GM18909 (cell line): ENCODE data around the gene PLPP2.

ENCODE experiments used
- ATAC-seq: cut with Tn5 transposase; IDR thresholded peaks from one replicate; pipeline ENCODE4 v1.9.1; 2021; ENCODE audit warnings: mild to moderate bottlenecking; ENCODE audit not compliant: unreplicated experiment, poor library complexity

PLPP2 gene

DNA sequence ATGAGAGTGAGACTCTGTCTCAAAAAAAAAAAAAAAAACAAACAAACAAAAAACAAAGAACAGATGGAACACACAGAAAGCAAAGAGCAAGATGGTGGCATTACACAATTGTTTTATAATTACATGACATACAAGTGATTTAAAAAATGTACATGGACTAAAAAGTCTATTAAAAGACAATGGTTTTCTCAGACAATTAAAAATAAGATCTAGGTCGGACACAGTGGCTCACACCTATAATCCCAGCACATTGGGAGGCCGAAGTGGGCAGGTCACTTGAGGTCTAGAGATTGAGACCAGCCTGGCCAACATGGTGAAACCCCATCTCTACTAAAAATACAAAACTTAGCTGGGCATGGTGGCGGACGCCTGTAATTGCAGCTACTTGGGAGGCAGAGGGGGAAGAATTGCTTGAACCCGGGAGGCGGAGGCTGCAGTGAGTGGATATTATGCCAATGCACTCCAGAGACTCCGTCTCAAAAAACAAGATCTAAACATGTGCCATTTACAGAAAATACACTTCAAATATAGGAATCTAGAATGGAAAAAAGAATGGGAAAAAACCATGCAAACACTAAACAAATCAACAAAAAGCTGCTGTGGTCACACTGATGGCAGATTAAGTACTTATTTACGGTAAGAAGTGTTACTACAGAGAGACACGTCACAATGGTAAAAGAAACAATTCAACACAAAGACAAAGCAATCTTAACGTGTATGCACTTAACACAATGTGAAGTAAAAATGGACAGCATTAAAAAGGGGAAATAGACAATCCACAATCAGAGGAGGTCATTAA lies 26.7 kb upstream of the PLPP2 start:
- ATAC-seq, result no peak

DNA sequence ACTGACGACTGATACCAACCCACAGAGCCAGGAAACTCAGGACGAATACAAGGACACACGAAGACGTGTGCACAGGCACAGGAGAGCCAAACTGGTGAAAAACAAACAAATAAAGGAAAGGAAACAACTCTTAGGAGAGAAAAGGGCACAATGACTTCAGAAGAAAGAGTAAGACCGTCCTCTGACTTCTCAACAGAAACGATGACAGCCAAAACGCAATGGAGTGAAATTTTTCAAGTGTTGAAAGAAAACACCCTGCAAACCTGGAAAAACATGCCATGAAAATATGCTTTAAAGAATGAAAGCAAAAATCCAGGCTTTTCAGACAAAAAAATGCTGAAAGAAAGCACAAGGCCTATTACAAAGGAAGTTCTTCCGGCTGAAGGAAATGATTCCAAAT lies 24.6 kb upstream of the PLPP2 start:
- no peak for ATAC-seq

DNA sequence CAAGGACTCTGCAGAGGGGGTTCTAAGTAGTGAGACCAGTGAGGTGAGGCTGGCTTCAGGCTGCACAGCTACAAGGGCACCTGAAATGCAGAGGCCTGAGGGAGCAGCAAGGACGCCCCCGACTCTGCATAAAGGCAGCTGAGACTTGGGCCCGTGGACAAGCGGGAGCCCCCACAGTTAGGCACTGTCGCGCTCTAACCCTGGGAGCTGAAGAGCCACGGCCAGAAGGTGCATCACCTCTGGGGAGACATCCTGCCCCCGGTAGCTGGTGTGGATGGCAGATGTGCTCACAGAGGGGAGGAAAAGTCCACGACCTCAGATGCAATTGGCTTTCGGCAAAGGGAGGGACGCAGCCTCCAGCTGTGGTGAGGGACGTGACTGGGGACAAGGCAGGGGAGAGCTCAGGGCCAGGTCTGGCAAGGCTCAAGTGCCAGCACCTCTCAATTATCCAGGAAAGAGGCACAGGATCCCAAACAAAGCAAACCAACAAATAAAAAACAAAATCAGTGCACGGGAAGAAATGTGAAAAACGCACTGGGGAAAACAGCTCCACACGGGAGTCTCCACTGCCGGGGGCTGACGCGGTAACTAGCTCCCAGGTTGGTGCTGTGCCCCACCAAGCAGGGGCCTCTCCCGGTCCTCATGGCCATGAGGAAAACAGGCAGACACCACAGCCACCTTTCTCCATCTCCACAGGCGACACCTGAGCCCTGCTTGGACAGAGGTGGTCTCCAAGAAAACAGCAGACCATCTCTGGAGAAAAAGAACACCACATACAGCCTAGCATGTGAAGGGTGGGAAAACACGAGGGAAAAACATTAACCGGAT lies 23.0 kb upstream of the PLPP2 start:
- ATAC-seq, result no peak

DNA sequence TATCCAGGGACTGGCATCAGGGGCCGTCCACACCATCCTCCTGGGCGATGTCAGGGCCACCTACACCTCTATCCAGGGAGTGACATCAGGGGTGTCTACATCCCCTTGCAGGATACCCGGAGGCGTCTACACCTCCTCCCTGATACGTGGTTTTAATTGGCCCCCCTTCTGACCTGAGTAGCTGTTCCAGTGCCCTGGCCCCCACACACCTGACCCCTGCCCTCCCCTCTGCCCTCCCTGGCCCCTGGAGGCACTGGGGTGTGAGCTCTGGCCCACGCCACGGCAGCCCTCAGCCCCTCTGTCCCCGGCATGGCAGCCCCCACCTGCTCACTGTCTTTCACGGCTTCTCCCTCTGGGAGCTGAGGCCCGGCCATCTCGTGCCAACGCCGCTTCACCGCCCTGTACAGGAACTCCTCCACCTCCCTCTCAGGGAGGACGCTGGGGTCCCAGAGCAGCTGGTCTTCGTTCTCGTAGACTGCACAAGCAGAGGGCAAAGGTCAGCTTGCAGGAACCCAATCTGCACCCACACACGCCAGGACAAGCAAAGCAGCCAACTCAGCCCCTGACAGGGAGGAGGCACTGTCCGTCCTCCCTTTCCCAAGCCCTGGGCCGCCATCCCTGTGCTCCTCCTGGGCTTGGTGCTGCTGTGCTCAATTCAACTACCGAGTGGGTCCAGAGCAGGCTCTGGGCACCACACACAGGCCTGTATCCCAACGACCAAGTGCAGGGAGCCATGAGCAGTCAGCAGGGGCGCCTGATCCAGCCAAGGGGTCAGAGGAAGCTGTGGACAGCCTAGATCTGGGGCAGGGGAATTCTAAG lies 22.2 kb upstream of the PLPP2 start:
- ATAC-seq, result no peak

DNA sequence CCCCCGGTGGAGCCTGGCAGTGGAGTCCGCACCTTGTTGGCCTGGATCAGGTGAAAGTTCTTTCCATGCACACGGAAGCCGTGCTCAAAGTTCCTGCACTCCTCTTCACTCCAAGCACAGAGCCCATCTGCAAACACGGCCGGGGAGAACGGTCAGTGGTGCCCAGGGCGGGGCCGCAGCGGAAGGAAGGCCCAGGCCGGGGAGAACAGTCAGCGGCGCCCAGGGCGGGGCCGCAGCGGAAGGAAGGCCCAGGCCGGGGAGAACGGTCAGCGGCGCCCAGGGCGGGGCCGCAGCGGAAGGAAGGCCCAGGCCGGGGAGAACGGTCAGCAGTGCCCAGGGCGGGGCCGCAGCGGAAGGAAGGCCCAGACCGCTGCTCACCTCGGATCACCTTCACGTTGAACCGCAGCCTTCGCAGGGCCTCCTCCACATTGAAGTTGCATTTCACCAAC lies 20.6 kb upstream of the PLPP2 start:
- ATAC-seq, result no peak

DNA sequence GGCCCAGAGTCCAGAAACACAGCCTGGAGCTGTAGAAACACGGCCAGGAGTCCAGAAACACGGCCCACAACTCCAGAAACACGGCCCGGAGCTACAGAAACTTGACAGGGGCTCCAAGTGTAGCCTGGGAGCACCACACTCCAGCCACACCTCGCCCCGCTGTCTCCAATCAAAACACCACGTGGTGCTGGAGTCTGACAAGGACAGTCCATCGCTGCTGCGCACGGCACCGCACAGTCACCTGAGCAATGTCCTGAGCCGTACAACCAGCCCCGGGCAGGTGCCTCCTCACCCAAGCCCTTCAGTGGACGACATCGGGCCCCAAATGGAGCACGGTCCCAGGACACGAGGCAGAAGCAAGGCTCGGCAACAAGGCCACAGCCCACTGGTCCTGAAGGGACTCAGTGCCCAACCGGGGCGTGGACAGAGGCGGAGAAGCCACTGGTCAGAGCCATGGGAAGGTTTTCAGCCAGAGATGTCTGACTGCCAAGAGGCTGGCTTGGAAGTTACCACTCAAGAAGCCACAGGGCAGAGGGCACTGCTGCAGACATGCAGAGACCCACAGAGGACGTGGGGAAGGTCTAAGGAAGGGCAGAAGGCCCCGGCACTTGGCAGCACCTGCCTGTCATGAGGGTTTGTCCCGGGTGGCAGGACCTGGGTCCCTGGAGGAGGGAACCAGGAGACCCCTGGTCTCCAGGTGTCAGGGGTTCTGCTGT lies 19.7 kb upstream of the PLPP2 start:
- ATAC-seq, result no peak

DNA sequence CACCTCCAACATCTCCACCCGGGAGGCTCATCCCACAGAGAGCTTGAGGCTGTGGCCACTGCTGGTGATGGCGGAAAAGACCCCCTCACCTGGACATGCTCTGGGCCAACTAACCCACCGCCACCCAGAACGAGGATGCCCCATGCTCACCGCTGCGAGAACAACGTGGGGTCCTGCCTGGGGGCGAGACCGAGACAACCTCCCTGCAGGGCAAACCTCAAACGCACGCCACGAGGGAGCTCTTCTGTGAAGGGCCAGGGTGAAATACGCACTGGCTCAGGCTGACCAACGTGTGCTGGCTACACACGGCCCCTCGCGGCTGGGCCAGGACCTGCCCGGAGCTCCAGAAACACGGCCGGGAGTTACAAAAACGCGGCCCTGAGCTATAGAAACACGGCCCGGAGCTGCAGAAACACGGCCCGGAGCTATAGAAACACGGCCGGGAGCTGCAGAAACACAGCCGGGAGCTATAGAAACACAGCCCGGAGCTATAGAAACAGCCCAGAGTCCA lies 19.0 kb upstream of the PLPP2 start:
- ATAC-seq, result no peak

DNA sequence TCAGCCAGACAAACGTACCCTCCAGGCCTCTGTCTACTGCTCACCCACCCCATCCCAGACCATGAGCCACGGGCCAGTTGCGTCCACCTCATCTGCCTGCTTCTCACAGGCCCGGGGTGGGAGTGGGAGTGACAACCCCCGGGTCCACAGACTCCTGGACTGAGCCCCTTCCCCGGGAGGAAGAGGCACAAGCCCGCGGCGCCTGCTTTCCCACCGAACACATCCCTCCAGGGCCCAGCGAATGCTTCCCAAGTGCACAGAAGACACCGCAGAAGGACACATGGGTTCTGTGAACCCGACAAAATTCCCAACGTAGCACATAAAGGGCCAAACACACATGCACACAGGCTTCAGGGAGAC lies 18.0 kb upstream of the PLPP2 start:
- ATAC-seq, result no peak

DNA sequence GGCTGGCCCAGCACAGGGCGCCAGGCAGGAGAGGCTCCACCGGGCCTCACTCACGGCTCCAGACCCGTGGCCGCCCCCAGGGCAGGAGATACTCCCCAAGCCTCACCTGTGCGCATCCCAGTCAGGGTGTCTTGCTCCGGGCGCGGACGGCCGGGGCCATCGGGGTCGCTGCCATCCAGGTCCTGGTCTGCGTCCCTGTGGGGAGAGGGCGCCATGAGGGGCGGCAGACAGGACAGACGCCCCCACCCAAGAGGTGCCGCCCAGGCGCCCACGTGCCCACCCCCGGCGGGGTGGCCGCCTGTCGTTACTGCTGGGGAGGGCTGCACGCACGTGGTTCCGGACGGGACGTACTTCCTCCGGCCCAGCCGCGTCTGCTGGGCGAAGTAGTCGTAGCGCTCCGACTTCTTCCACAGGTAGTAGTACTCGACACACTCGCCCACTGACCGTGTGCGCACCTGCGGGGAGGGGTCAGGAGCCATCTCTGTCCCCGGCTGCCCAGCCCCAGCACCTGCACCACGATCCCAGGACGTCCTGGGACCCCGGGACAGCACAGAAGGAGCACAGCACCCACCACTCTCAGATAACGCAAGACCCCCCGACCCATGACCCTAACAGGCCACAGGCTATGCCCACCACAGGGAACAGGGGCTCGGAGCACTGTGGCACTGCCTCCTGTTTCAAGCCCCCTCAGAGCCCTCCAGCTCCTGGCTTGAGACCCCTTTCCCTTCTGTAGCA lies 17.4 kb upstream of the PLPP2 start:
- no peak for ATAC-seq

DNA sequence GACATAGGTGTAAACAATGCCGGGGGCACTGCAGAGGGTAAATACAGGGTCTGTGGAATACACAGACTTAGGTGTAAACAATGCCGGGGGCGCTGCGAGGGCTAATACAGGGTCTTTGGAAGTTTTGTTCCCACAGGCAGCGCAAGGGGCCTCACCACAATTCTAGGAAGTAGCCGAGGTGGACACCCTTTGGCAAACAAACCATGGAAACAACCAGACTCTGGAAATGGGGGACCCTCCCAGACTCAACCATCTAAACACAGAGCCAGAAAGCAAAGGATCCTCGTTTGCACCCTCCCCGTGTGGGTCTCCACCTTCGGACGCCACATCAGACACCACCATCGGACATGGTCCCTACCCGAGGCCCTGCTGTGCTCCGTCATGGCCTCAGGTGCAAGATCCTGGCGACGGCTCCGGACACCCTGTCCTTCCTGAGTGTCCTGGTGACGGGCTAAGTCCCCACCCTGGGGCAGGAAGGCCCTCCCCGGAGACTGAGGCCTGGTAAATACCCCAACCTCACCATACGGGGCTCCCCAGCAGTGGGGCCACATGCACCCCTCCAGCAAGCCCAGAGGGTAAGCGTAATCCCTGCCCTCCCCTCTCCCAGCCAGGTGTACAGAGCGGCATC lies 16.7 kb upstream of the PLPP2 start:
- no peak for ATAC-seq

DNA sequence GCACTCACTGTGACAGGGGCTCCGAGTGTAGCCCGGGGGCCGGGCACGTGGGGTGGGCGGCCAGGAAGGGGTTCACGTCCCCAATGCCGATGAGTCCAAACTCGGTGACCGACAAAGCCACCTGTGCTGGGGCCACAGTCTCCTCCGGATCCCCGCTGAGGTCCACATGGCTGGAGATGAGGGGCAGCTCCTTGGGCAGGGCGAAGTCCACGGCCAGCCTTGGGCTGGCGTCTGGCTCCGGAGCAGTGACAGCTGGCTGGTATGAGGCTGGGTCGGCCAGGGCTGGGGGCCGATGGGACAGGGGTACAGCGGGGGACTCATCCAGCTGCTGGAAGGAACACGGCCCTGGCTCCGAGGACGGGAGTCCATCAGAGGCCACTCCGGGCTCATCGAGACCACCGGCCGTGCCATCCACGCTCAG lies 15.9 kb upstream of the PLPP2 start:
- ATAC-seq, result no peak

DNA sequence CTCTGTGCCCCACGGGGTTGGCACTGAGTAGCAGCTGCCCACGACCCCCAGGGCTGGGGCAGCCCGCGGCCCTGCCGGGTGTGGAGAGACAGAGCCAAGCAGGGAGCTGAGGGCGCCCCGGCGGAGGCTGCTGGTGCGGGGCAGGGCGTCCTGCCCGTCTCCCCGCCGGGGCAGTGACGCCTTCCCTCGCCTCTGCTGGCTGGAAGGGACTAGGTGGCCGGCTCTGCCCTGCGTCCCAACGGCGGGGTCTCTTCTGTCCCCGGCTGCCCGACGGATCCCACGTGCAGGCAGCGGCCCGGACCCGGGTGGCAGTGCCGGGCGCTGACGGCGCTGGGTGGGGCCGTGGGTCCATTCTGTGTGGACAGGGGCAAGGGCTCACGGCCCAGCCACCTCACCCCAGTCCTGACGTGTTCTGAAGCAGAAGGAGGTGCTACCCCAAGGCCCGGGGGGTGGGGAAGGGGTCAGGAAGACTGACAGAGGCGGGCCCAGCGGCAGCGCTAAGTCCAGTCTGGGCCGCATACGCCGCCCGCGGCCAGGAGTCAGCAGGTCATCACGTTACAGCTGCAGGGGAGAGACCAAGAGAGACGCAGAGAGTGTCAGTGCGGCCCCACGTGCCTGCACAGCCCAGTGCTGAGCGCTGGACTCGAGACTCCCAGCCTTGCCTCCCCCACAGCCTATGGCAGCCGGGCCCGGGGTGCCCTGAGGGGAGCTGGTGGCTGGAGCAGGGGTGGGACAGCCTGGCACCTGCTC lies 15.1 kb upstream of the PLPP2 start:
- ATAC-seq, result no peak

DNA sequence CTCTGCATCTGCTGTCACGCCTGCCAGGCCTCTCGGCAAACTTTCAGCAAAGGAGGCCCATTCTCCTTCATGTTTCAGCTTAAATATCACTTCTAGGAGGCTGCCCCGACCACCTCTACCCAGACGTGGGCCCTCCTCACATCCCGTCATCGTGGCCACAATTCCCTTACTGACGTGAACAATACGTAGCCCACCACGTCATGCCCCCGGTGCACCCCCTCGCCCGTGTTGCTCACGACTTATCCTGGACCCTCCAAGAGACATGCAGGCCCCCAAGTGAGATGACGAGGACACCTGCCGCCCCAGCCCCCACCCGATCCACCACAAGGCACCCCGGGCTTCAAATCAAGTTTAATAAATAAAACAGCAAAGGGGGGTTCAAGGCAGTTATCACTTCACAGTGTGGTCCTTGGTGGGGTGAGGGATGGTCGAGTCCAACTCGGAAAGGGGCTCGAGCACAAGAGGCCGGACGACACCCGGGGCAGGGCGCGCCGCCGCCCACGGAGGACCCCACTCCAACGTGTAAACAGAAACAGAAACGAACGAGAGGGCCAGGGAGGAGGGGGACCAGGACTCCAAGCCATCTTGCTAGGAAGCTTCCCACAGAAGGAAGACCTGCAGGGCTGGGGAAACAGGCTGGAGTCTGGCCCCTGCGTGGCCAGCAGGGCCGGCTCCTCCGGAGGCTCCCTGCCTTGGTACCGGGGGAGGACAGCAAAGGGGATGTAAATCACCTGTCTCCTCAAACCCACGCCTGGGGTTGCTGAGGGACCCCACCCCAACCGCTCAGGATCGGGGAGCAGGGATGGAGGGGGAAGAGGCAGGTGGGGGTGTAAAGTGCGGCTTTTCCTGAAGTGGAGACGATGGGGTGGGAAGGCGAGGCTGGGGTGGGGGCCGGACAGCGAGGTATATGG lies 14.3 kb upstream of the PLPP2 start:
- no peak for ATAC-seq

DNA sequence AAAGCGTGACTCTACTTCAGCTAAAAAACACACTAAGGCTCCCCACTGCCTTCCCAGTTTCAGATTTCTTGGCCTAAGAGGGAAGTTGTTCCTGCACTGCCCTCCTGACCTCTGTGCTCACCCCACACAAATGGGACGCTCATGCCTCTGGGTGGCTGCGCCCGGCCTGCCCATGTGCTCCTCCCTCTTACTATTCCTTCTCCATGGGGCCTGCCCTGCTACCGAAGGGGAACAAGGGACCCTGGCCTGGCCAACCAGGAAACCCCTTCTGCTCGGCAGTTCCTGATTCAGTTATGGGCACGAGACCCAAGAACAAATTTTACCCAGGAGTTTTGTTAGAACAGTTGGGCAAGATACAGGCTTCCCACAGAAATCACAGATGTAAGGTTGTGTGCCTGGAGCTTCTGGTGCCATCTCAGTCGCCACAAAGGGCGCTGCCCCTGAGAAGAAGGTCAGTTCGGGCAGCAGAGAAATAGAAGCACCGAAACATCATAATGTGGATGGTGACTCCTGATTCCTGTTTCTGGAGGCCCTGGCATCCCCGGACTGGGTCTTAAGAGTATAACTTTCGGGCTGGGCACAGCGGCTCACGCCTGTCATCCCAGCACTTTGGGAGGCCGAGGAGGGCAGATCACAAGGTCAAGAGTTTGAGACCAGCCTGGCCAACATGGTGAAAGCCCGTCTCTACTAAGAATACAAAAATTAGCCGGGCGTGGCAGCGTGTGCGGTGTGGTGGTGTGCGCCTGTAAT lies 5.4 kb upstream of the PLPP2 start:
- ATAC-seq, result no peak

DNA sequence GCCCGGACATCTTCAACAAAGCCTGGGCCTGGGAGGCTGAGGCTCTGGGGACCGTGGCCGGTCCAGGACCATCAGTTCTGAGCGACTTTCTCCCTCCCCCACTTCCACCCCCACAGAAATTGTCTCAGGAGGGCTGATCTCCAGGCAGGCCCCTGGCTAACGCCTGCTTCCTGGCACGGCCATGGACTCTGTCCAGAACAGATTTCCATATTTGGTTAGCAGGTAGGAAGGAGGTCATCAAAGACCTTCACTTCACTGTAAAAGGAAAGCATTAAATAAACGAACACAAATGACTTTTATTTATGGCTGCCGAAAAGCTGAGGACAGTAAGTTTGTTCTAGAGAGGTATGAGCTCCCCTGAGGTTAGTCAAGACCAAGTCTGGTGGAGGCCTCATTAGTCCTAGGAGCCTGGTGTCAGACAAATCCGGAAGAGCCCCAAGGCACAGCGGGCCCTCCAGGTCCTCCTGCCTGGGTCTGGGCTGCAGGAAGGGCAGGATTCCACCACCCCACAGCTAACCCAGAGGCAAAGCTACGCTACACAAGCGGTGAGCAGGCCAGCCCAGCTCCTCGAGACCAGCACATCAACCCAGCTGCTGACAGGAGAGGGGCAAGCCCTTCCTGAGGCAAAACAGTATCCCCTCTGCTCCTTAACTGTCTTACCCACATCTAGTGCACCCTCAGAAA lies 4.6 kb upstream of the PLPP2 start:
- ATAC-seq, result no peak
